ENCODE results near the gene ZNF841. TPM values are rescaled to one million over a fixed set of nuclear protein-coding genes. Genes with fewer than 3 reads are reported as not detected.

Gene ZNF841
- total and polyA plus RNA-seq, 9 of the 15 experiments (the other 6 are each of a cell fraction or from before 2014, with no cell fraction given) = 3.1 to 17.1 (median 11.0) TPM

- peak; percentile 95 for TF ChIP-seq ZBTB7A (IDR thresholded peaks at IDR 0.05; ENCODE audit: borderline replicate concordance, control insufficient read depth, low read depth, low read length)
- no peak for TF ChIP-seq CSDE1 (IDR thresholded peaks at IDR 0.05)
- TF ChIP-seq ZBTB33 (CRISPR knock-in tag; IDR thresholded peaks at IDR 0.05) = no peak; the same call in 1 of the 2 replicates
- TF ChIP-seq SAP30 (IDR thresholded peaks at IDR 0.05; ENCODE audit: borderline replicate concordance, insufficient read depth, low read depth, low read length, poor library complexity, severe bottlenecking) = peak; percentile 61
- no peak for TF ChIP-seq CREBBP (IDR thresholded peaks at IDR 0.05; ENCODE audit: low read depth, low read length)
- TF ChIP-seq HNRNPUL1 (IDR thresholded peaks at IDR 0.05; ENCODE audit: low read length) = no peak
- TF ChIP-seq KLF6 (CRISPR knock-in tag; IDR thresholded peaks at IDR 0.05; ENCODE audit: borderline replicate concordance) = no peak
- no peak for TF ChIP-seq HIVEP1 (CRISPR knock-in tag; IDR thresholded peaks at IDR 0.05)
- TF ChIP-seq POU5F1 (IDR thresholded peaks at IDR 0.05; ENCODE audit: borderline replicate concordance, low read depth, low read length, partially characterized antibody) = no peak
- peak; percentile 26 for TF ChIP-seq CHD4 (IDR thresholded peaks at IDR 0.05; ENCODE audit: insufficient read depth, insufficient replicate concordance, low read depth, low read length, poor library complexity, severe bottlenecking)
- TF ChIP-seq TSC22D4 (tag; IDR thresholded peaks at IDR 0.05) = no peak
- TF ChIP-seq DNMT1 (IDR thresholded peaks at IDR 0.05) = no peak
- TF ChIP-seq RB1 (IDR thresholded peaks at IDR 0.05; ENCODE audit: low read depth) = peak; percentile 67; the same call in 1 of the 2 replicates
- TF ChIP-seq PRPF4 (IDR thresholded peaks at IDR 0.05; ENCODE audit: insufficient read depth, low read depth, low read length, poor library complexity, severe bottlenecking) = no peak
- no peak for TF ChIP-seq NCOA2 (IDR thresholded peaks at IDR 0.05; ENCODE audit: partially characterized antibody in 2 of 2)
These were observed 43.9 kb upstream of the ZNF841 start, which contains the start of gene ZNF616 (continued) for GRCh38 chr19:52139252-52140031.
